ENCODE data around the gene UBE2U.

Gene UBE2U

GRCh38 chr1:64203420-64203819 lies at the start of gene UBE2U:
Gene UBE2U, plus strand, starts transcription at chr1:64203623. Its CDS starts 428 bp downstream, at chr1:64204051.
- Mint-ChIP-seq H3K4me1 (ENCODE audit: low read depth) (no peaks in the 10 kb centered on the region), H3K27me3 (no peaks in the 10 kb centered on the region), H3K27ac (no peak within 1 kb of the TSS), H3K9me3 (no peaks in the 10 kb centered on the region), H3K4me3 (no peak within 1 kb of the TSS), H3K36me3 (ENCODE audit: low read depth) (no peaks in the 10 kb centered on the region)
- intact Hi-C loops (cut with micrococcal nuclease) = no loop called here

DNA sequence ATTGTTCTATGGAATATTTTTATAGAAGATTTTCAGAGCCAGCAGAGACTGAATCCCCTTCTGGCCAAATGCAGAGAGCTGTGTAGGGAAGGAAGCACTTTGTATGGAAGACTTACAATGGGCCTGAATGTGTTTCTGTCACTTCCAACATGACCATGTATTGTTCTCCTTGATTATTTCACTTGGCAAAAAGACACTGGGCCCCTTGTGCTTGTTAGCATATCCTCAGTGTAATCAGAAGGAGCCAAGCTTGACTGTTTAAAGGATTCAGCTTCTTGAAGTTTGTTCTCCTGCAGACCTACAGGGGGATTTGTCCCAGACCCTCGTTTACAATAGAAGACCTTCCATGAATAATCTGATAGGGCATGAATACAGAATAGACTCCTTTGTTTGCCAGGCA lies 48.1 kb upstream of the UBE2U start:
- no peak overlapping the region for H3K27ac Mint-ChIP-seq
- H3K4me1 Mint-ChIP-seq (ENCODE audit: low read depth) = no peaks in the 10 kb centered on the region
- intact Hi-C loops (cut with micrococcal nuclease) = no loop called here
- H3K4me3 Mint-ChIP-seq = no peak overlapping the region
- H3K9me3 Mint-ChIP-seq = no peaks in the 10 kb centered on the region
- H3K27me3 Mint-ChIP-seq = no peaks in the 10 kb centered on the region
- no peaks in the 10 kb centered on the region for H3K36me3 Mint-ChIP-seq (ENCODE audit: low read depth)

GRCh38 chr1:64161357-64161941 lies 42.0 kb upstream of the UBE2U start:
- no peaks in the 10 kb centered on the region for H3K4me1 Mint-ChIP-seq (ENCODE audit: low read depth)
- no peaks in the 10 kb centered on the region for H3K9me3 Mint-ChIP-seq
- no peaks in the 10 kb centered on the region for H3K36me3 Mint-ChIP-seq (ENCODE audit: low read depth)
- H3K27ac Mint-ChIP-seq = no peak overlapping the region
- no peaks in the 10 kb centered on the region for H3K27me3 Mint-ChIP-seq
- intact Hi-C loops (cut with micrococcal nuclease) = no loop called here
- H3K4me3 Mint-ChIP-seq = no peak overlapping the region

DNA sequence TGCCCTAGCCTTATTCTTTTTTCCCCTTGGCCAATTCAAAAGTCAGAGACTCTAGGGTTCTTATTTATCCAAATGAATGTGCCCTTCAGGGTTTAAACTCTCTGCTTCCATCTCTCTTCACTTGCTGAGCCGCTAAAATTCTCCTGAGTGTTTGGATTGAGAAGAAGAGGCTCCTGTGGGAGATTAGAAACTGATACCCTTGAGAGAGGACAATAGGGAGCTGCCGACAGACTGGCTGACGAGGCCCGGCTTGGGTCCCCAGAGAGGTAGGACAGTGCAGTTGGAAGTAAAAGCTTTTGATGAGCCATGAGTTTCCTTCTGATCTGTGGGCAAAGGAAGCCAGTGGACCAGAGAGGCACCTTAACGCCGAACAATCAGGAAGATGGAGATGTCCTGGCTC lies 41.3 kb upstream of the UBE2U start:
- Mint-ChIP-seq H3K4me3 (no peak overlapping the region), H3K36me3 (ENCODE audit: low read depth) (no peaks in the 10 kb centered on the region), H3K4me1 (ENCODE audit: low read depth) (no peaks in the 10 kb centered on the region), H3K27ac (no peak overlapping the region), H3K27me3 (no peaks in the 10 kb centered on the region), H3K9me3 (no peaks in the 10 kb centered on the region)
- intact Hi-C loops (cut with micrococcal nuclease) = no loop called here

- no peaks in the 10 kb centered on the region for H3K27me3 Mint-ChIP-seq
- no peak overlapping the region for H3K4me3 Mint-ChIP-seq
- H3K27ac Mint-ChIP-seq = no peak overlapping the region
- H3K4me1 Mint-ChIP-seq (ENCODE audit: low read depth) = no peaks in the 10 kb centered on the region
- H3K9me3 Mint-ChIP-seq = no peaks in the 10 kb centered on the region
- H3K36me3 Mint-ChIP-seq (ENCODE audit: low read depth) = no peaks in the 10 kb centered on the region
- intact Hi-C loops (cut with micrococcal nuclease) = no loop called here
Observed at GRCh38 chr1:64162804-64163203, 40.6 kb upstream of the UBE2U start.

DNA sequence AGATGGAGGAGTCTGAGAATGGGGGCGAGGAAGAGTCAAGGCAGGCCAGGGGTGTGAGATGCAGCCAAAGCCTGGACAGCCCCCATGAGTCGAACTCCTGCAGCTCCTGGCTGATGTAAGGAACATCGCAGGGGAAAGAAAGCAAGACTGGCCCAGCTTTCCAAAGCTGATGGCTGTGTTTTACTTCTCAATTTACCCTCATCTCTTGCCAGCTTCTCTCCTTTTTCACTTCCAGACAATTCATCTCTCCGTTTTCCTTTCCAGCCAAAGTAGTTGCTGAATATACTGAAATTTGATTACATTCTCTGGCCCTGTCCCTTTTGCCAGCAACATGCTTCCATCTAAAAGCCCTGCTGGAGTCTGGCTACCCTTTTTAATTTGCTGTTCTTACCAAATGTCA lies 40.0 kb upstream of the UBE2U start:
- Mint-ChIP-seq H3K27ac (no peak overlapping the region), H3K9me3 (no peaks in the 10 kb centered on the region), H3K4me3 (no peak overlapping the region), H3K4me1 (ENCODE audit: low read depth) (no peaks in the 10 kb centered on the region), H3K36me3 (ENCODE audit: low read depth) (no peaks in the 10 kb centered on the region), H3K27me3 (no peaks in the 10 kb centered on the region)
- intact Hi-C loops (cut with micrococcal nuclease) = no loop called here

GRCh38 chr1:64163970-64164369 lies 39.5 kb upstream of the UBE2U start:
- no peaks in the 10 kb centered on the region for H3K36me3 Mint-ChIP-seq (ENCODE audit: low read depth)
- H3K4me1 Mint-ChIP-seq (ENCODE audit: low read depth) = no peaks in the 10 kb centered on the region
- no peaks in the 10 kb centered on the region for H3K9me3 Mint-ChIP-seq
- intact Hi-C loops (cut with micrococcal nuclease) = no loop called here
- H3K27ac Mint-ChIP-seq = no peak overlapping the region
- no peak overlapping the region for H3K4me3 Mint-ChIP-seq
- no peaks in the 10 kb centered on the region for H3K27me3 Mint-ChIP-seq

- Mint-ChIP-seq H3K27ac (no peak overlapping the region), H3K36me3 (ENCODE audit: low read depth) (no peaks in the 10 kb centered on the region), H3K4me3 (no peak overlapping the region), H3K27me3 (no peaks in the 10 kb centered on the region), H3K9me3 (no peaks in the 10 kb centered on the region), H3K4me1 (ENCODE audit: low read depth) (peaks cover 11% of the 10 kb centered on the region)
- intact Hi-C loops (cut with micrococcal nuclease) = no loop called here
Observed at GRCh38 chr1:64166629-64167028, 36.8 kb upstream of the UBE2U start.

- Mint-ChIP-seq H3K4me1 (ENCODE audit: low read depth) (peaks cover 17% of the 10 kb centered on the region), H3K27ac (no peak overlapping the region), H3K27me3 (no peaks in the 10 kb centered on the region), H3K36me3 (ENCODE audit: low read depth) (no peaks in the 10 kb centered on the region), H3K9me3 (no peaks in the 10 kb centered on the region), H3K4me3 (no peak overlapping the region)
- intact Hi-C loops (cut with micrococcal nuclease) = no loop called here
Observed at GRCh38 chr1:64167176-64167575, 36.2 kb upstream of the UBE2U start.

DNA sequence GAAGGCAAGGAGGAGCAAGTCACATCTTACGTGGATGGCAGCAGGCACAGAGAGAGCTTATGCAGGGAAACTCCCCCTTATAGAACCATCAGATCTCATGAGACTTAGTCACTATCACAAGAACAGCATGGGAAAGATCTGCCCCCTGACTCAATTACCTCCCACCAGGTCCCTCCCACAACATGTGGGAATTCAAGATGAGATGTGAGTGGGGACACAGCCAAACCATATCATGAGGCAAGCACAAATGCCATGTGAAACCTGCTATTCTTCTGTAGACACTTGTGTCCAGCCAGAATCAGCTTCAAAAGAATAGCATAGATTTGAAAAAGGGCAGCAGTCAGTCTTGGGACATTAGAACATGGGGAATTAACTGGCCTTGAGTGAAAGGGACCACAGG lies 32.2 kb upstream of the UBE2U start:
- Mint-ChIP-seq H3K36me3 (ENCODE audit: low read depth) (no peaks in the 10 kb centered on the region), H3K9me3 (no peaks in the 10 kb centered on the region), H3K27me3 (no peaks in the 10 kb centered on the region), H3K27ac (no peak overlapping the region), H3K4me3 (no peak overlapping the region), H3K4me1 (ENCODE audit: low read depth) (peaks cover 23% of the 10 kb centered on the region)
- intact Hi-C loops (cut with micrococcal nuclease) = no loop called here

DNA sequence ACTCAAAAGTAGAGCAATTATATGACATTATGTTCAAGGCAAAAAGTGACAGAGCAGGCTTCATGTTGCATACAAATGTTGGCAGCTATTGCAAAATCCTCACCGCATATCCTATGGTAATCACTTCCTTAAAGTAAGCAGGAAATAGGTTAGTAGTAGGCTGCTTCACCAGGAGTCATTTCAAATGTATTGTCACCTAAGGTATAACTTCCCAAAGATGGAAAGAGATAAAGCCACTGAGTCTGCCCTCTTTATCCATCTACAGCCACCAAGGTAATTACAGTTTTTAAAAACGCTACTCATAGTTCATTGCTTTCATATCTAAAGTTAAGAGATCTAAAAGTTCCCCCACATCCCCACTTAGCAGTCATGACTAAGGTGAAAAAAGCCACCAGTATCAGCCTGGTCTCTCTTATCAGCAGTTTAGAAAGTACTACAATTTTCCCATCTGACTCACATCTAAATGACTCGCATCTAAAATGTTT lies 31.6 kb upstream of the UBE2U start:
- intact Hi-C loops (cut with micrococcal nuclease) = no loop called here
- H3K27ac Mint-ChIP-seq = no peak overlapping the region
- no peak overlapping the region for H3K4me3 Mint-ChIP-seq

DNA sequence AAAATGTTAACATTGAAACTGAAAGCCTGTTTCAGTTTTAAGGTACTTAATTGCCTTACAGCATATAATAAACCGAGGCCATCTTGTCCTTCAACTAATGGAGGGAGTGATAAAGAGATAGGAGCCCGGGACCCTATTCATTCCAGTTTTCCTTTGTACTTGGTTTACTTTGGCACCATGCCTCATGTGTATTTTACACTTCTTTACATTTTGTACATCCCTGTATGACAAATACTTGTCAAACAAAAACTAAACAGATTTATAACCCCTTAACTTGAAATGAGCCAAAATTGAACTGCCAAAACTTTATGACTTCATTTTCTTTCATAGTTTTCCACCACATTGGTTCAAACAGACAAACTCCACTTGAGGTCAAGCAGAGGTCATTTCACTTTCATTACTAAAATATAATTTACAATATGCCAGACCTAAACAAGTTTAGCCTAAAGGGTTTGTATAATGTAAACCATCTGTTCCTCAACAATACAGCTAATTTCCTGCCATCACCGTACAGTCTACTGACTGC lies 30.9 kb upstream of the UBE2U start:
- no peaks in the 10 kb centered on the region for H3K27me3 Mint-ChIP-seq
- H3K27ac Mint-ChIP-seq = no peak overlapping the region
- intact Hi-C loops (cut with micrococcal nuclease) = no loop called here
- H3K4me1 Mint-ChIP-seq (ENCODE audit: low read depth) = peaks cover 31% of the 10 kb centered on the region
- no peaks in the 10 kb centered on the region for H3K36me3 Mint-ChIP-seq (ENCODE audit: low read depth)
- H3K9me3 Mint-ChIP-seq = no peaks in the 10 kb centered on the region
- H3K4me3 Mint-ChIP-seq = no peak overlapping the region

More for the DNA sequence above, 31.6 kb upstream of the UBE2U start:
- H3K36me3 Mint-ChIP-seq (ENCODE audit: low read depth) = no peaks in the 10 kb centered on the region
- peaks cover 29% of the 10 kb centered on the region for H3K4me1 Mint-ChIP-seq (ENCODE audit: low read depth)
- no peaks in the 10 kb centered on the region for H3K9me3 Mint-ChIP-seq
- no peaks in the 10 kb centered on the region for H3K27me3 Mint-ChIP-seq

DNA sequence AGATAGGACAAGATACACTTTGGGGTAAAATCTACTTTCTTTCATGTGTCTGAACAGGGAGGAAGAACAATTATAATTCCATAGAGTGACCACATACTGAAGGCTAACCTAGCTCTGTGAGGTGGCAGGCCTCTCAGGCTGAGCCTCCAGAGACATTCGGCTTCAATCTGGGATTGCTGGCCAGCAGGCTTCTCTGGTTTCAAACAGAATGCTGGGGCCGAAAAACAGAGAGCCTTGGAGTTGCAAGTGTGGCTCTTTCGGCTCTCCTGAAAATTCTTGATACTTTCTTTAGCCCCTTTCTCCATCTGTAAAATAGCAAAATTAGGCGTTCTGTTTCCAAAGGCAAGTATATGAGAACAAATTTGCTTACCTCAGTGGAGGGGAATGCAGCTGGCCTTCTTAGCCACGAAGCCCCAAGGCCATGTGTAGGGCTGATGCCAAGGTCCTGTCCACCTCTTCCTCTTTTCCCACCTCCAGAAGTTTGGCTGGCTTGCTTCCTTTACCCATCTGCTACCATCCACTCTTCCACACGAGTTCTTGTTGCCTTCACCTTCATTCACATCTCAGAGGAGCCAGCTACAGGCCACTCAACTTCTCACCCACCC lies 30.0 kb upstream of the UBE2U start:
- Mint-ChIP-seq H3K27ac (no peak overlapping the region), H3K36me3 (ENCODE audit: low read depth) (no peaks in the 10 kb centered on the region), H3K4me1 (ENCODE audit: low read depth) (peaks cover 31% of the 10 kb centered on the region), H3K27me3 (no peaks in the 10 kb centered on the region), H3K9me3 (no peaks in the 10 kb centered on the region), H3K4me3 (no peak overlapping the region)
- intact Hi-C loops (cut with micrococcal nuclease) = no loop called here

- Mint-ChIP-seq H3K36me3 (ENCODE audit: low read depth) (no peaks in the 10 kb centered on the region), H3K4me1 (ENCODE audit: low read depth) (peaks cover 30% of the 10 kb centered on the region), H3K27me3 (no peaks in the 10 kb centered on the region), H3K27ac (no peak overlapping the region), H3K9me3 (no peaks in the 10 kb centered on the region), H3K4me3 (no peak overlapping the region)
- intact Hi-C loops (cut with micrococcal nuclease) = no loop called here
Observed at GRCh38 chr1:64175639-64176038, 27.8 kb upstream of the UBE2U start.

- H3K27me3 Mint-ChIP-seq = no peaks in the 10 kb centered on the region
- peaks cover 20% of the 10 kb centered on the region for H3K4me1 Mint-ChIP-seq (ENCODE audit: low read depth)
- no peak overlapping the region for H3K27ac Mint-ChIP-seq
- intact Hi-C loops (cut with micrococcal nuclease) = no loop called here
- no peaks in the 10 kb centered on the region for H3K9me3 Mint-ChIP-seq
- no peaks in the 10 kb centered on the region for H3K36me3 Mint-ChIP-seq (ENCODE audit: low read depth)
- no peak overlapping the region for H3K4me3 Mint-ChIP-seq
Observed at GRCh38 chr1:64176659-64177058, 26.8 kb upstream of the UBE2U start.
